B cell (primary cell): ENCODE results near the gene TMEM134. TPM values are rescaled to one million over a fixed set of nuclear protein-coding genes. Genes with fewer than 3 reads are reported as not detected.

Experiments used
- ATAC-seq: fragments of 200-7000 bp; cut with Tn5 transposase; one replicate; pipeline ENCODE4 v1.10.0; 2021; ENCODE audit warnings: low read depth, mild to moderate bottlenecking, moderate number of reproducible peaks, moderate library complexity
- CTCF ChIA-PET: fragments of 350-600 bp; sonication (Branson Sonifier 250); formaldehyde crosslinking; loops from one replicate; lab custom pipeline; 2021; ENCODE audit warnings: antibody characterized with exemption, inconsistent platforms; lab: Charles Lee
- POLR2A ChIA-PET: fragments of 350-600 bp; sonication (Branson Sonifier 250); formaldehyde crosslinking; loops from one replicate; lab custom pipeline; 2021; ENCODE audit warnings: antibody characterized with exemption; lab: Charles Lee
- DNase-seq: peaks from one replicate; pipeline ENCODE4 v3.0.0; 2013
- H2AFZ ChIP-seq: 2 replicates; pipeline ENCODE4 v1.6.1; 2012; ENCODE audit warnings: mild to moderate bottlenecking, low read depth, low read length; ENCODE audit not compliant: insufficient read depth, poor library complexity, severe bottlenecking
- H3K27ac ChIP-seq, 2 donors: 1 replicate in 1 of 2; 2 replicates in 1 of 2; pipeline ENCODE4 v1.5.1; 2012 to 2013; ENCODE audit warnings: low read length in 2 of 2, mild to moderate bottlenecking in 2 of 2, moderate library complexity in 1 of 2
- H3K27me3 ChIP-seq, 4 experiments: fragments of 200-600 bp in 1 of 4; sonication (generic) in 1 of 4; replicated peaks in 1 of 4; 1 replicate in 2 of 4; 2 replicates in 2 of 4; pipeline versions ENCODE4 v1.6.1 to v1.7.0; 2013 to 2016; ENCODE audit warnings: low read length in 3 of 4, mild to moderate bottlenecking in 2 of 4, mixed read lengths in 1 of 4, moderate library complexity in 1 of 4; ENCODE audit not compliant: insufficient read depth in 4 of 4, control insufficient read depth in 3 of 4; ENCODE audit errors: control extremely low read depth in 1 of 4
- H3K36me3 ChIP-seq, 2 experiments: replicated peaks in 1 of 2; 1 replicate in 1 of 2; 2 replicates in 1 of 2; pipeline versions ENCODE4 v1.6.1 to v1.7.1; 2013; ENCODE audit warnings: low read length in 1 of 2; ENCODE audit not compliant: insufficient read depth in 2 of 2, control insufficient read depth in 1 of 2; ENCODE audit errors: control extremely low read depth in 1 of 2, extremely low read depth in 1 of 2
- H3K4me1 ChIP-seq, 2 donors: fragments of 200-600 bp in 1 of 2; sonication (generic) in 1 of 2; 1 replicate in 1 of 2; 2 replicates in 1 of 2; pipeline versions ENCODE4 v1.5.1 to v1.6.1; 2013 to 2017; ENCODE audit warnings: low read length in 2 of 2; ENCODE audit not compliant: control insufficient read depth in 2 of 2, insufficient read depth in 2 of 2
- H3K4me2 ChIP-seq: replicated peaks from 2 replicates; pipeline ENCODE3; 2012; ENCODE audit warnings: mild to moderate bottlenecking, low read depth, low read length; ENCODE audit not compliant: poor library complexity, severe bottlenecking
- H3K4me3 ChIP-seq, 5 experiments: fragments of 200-600 bp in 1 of 5; sonication (generic) in 1 of 5; 1 replicate in 3 of 5; 2 replicates in 2 of 5; pipeline versions ENCODE4 v1.5.1 to v1.7.0; 2011 to 2016; ENCODE audit warnings: low read length in 4 of 5, mild to moderate bottlenecking in 4 of 5, low read depth in 2 of 5, control low read depth in 1 of 5, moderate library complexity in 1 of 5; ENCODE audit not compliant: insufficient read depth in 1 of 5; ENCODE audit errors: control extremely low read depth in 1 of 5, extremely low read depth in 1 of 5
- H3K79me2 ChIP-seq: fragments of 200-600 bp; sonication (generic); one replicate; pipeline ENCODE4 v1.6.0; 2016; ENCODE audit warnings: low read length; ENCODE audit not compliant: control insufficient read depth, insufficient read depth
- H3K9ac ChIP-seq: fragments of 200-600 bp; sonication (generic); 2 replicates; pipeline ENCODE4 v1.6.1; 2017; ENCODE audit warnings: mild to moderate bottlenecking, low read length, moderate library complexity
- H3K9me3 ChIP-seq, 3 donors: one replicate each; pipeline versions ENCODE4 v1.6.1 to v1.7.1; 2013; ENCODE audit warnings: low read length in 2 of 3; ENCODE audit not compliant: control insufficient read depth in 2 of 3, insufficient read depth in 1 of 3; ENCODE audit errors: control extremely low read depth in 1 of 3
- H4K20me1 ChIP-seq: 2 replicates; pipeline ENCODE4 v1.6.0; 2012; ENCODE audit warnings: mild to moderate bottlenecking, low read length; ENCODE audit not compliant: insufficient read depth, control insufficient read depth, poor library complexity, severe bottlenecking
- H3K27ac Mint-ChIP-seq: one replicate; pipeline ENCODE4 v1.8.0; 2021; ENCODE audit warnings: mixed read lengths
- H3K27me3 Mint-ChIP-seq: one replicate; pipeline ENCODE4 v1.8.0; 2021; ENCODE audit warnings: mixed read lengths
- H3K4me1 Mint-ChIP-seq: one replicate; pipeline ENCODE4 v1.8.0; 2021; ENCODE audit warnings: mixed read lengths
- H3K4me3 Mint-ChIP-seq: one replicate; pipeline ENCODE4 v1.8.0; 2021; ENCODE audit warnings: mixed read lengths
- H3K9me3 Mint-ChIP-seq: one replicate; pipeline ENCODE4 v1.8.0; 2022; ENCODE audit warnings: mixed read lengths; ENCODE audit not compliant: insufficient read depth
- CTCF ChIP-seq: fragments of 200-600 bp; IDR thresholded peaks from one replicate; pipeline ENCODE4 v1.8.0; 2022; ENCODE audit warnings: antibody characterized with exemption, mild to moderate bottlenecking
- EZH2 ChIP-seq: IDR thresholded peaks from 2 replicates; pipeline ENCODE4 v1.6.1; 2012; ENCODE audit warnings: borderline replicate concordance, low read depth, mild to moderate bottlenecking, moderate library complexity, low read length; ENCODE audit not compliant: insufficient read depth, poor library complexity, severe bottlenecking
- WGBS: methylation state at CpG from one replicate; pipeline ENCODE4 v1.1.5; 2013; ENCODE audit warnings: missing lambda C conversion rate; ENCODE audit not compliant: insufficient coverage; 5-methylcytosine and 5-hydroxymethylcytosine counted together
- intact Hi-C: fragments of 100-400 bp; cut with micrococcal nuclease; formaldehyde crosslinking; loops from one replicate; pipeline ENCODE4 v1.10.0; 2022
- polyA plus RNA-seq: library from polyadenylated mRNA; depleted of rRNA; stranded (reverse); fragments of >200 nt; gene quantifications from 2 replicates; pipeline ENCODE4 v1.2.3, GENCODE V29; 2012
- total RNA-seq, 2 donors: library from RNA; stranded (reverse); fragments of 120-200 nt in 1 of 2; gene quantifications; 1 replicate in 1 of 2; 2 replicates in 1 of 2; pipeline versions ENCODE4 v1.2.3 to v1.2.4, GENCODE V29; 2013 to 2022

Gene TMEM134
- total and polyA plus RNA-seq, 2 donors (not counting 1 experiment from before 2014, with no cell fraction given), result 167 to 197 TPM

GRCh38 chr11:67437082-67437808, 31.8 kb downstream of the TMEM134 start, which contains the start of gene PTPRCAP:
TSS of gene PTPRCAP (minus strand) at chr11:67437682. CDS start at chr11:67437619, 63 bp downstream.
- WGBS, result 0% methylated on average over 15 of the region's 26 CpGs
- intact Hi-C loops, result loop anchor here (1.0 to 2.0 kb wide), 6 partner anchors 16 to 69 kb away; partner anchors contain the start of genes AIP and TMEM134
- peak within 1 kb of the TSS; percentile 51 to 96 (median 86) for H3K4me3 ChIP-seq
- ATAC-seq (peak; percentile 53), DNase-seq (peak; percentile 82)
- Mint-ChIP-seq H3K9me3 (no peaks in the 10 kb centered on the region), H3K4me3 (peak within 1 kb of the TSS; percentile 88), H3K27ac (peak within 1 kb of the TSS; percentile 98), H3K4me1 (peaks cover 89% of the 10 kb centered on the region), H3K27me3 (no peaks in the 10 kb centered on the region)
- H3K4me2 ChIP-seq, result peak within 1 kb of the TSS; percentile 99
- ChIA-PET POLR2A (interaction anchor here (0.6 to 9.5 kb wide), 28 partner anchors 9 to 319 kb away, joined by 3 to 215 read pairs (median 10); partner anchors contain the start of genes AIP, ANKRD13D, CABP4 and CLCF1), CTCF (interaction anchor here (0.6 to 4.4 kb wide), 21 partner anchors 9 to 86 kb away, joined by 3 to 63 read pairs (median 7); partner anchors contain the start of genes CABP4, GPR152, PITPNM1 and PPP1CA)
- peak within 1 kb of the TSS; percentile 71 to 88 for H3K27ac ChIP-seq
- H3K27me3 ChIP-seq, result no peaks in the 10 kb centered on the region
- H3K79me2 ChIP-seq, result peaks cover 67% of the 10 kb centered on the region
- H3K4me1 ChIP-seq, result peaks cover 68 to 89% of the 10 kb centered on the region in 2 donors
- peak within 1 kb of the TSS; percentile 82 for H3K9ac ChIP-seq
- H4K20me1 ChIP-seq, result peaks cover 69% of the 10 kb centered on the region
- peaks cover 0 to 3% (median 0%) of the 10 kb centered on the region in 3 donors for H3K9me3 ChIP-seq
- TF ChIP-seq CTCF, result no peak
- no peak for TF ChIP-seq EZH2
- no peak within 1 kb of the TSS for H2AFZ ChIP-seq
- H3K36me3 ChIP-seq, result peaks cover 0 to 40% of the 10 kb centered on the region in 2 experiments
